ENCODE results near the gene C9orf50.

GRCh38 chr9:129576546-129577543 lies 44.1 kb downstream of the C9orf50 start:
- TF ChIP-seq CTCF (IDR thresholded peaks at IDR 0.05; ENCODE audit: low read depth, low read length) (no peak), POLR2A (IDR thresholded peaks at IDR 0.05; ENCODE audit: extremely low read depth, insufficient read length) (no peak), MYC (IDR thresholded peaks at IDR 0.05; ENCODE audit: low read depth, low read length) (no peak)

Measured in NB4 (cell line).